Brain microvascular endothelial cell (primary cell): ENCODE measurements around the gene CLDN16.

Experiments
- DNase-seq: peaks from one replicate; pipeline ENCODE4 v3.0.0-alpha.2; 2020
- H3K27ac ChIP-seq: fragments of 250-450 bp; sonication (Bioruptor Pico); 2 replicates; pipeline ENCODE4 v1.5.1; 2020; ENCODE audit warnings: mild to moderate bottlenecking, moderate library complexity
- H3K27me3 ChIP-seq: fragments of 250-450 bp; sonication (Bioruptor Pico); replicated peaks from 2 replicates; pipeline ENCODE4 v1.5.1; 2020; ENCODE audit warnings: mild to moderate bottlenecking
- H3K36me3 ChIP-seq: fragments of 250-450 bp; sonication (Bioruptor Pico); replicated peaks from 2 replicates; pipeline ENCODE4 v1.5.1; 2020; ENCODE audit warnings: mild to moderate bottlenecking
- H3K4me3 ChIP-seq: 2 replicates; pipeline ENCODE4 v1.5.1; 2011; ENCODE audit warnings: low read depth, mild to moderate bottlenecking, control low read depth, low read length, moderate library complexity
- in situ Hi-C: cut with HindIII; loops from 2 replicates; pipeline ENCODE4 v1.10.0; 2017; ENCODE audit warnings: low sequenced_read_pairs, low pct_ligation_motif_present
- TF ChIP-seq, protein P1 (sequence below): IDR thresholded peaks from 2 replicates; pipeline ENCODE4 v1.5.1; 2011; ENCODE audit warnings: low read depth, mild to moderate bottlenecking, moderate library complexity, low read length, control low read depth, inconsistent platforms; ENCODE audit errors: missing control alignments

CLDN16 gene

DNA sequence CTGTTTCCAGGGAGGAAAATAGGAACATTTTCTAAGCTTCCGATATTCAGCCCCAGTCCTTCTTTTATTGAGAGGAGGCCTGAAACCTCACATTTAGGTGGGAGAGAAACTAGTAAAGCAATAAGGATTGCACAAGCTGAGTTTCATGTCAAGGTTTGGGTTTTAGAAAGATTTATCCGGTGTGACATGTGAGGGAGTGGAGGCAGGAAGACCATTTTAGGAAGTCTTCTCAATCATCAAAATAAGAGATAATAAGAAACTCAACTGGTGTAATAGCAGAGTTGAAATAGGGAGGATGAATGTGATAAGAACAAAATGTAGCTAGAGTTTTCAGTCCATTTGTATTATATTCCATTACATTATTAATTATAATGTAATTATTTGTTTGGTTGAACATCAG is 27.7 kb upstream of the CLDN16 start:
- Histone ChIP-seq H3K27ac (no peak overlapping the region), H3K36me3 (no peaks in the 10 kb centered on the region), H3K4me3 (no peak overlapping the region), H3K27me3 (no peaks in the 10 kb centered on the region)
- no peak for DNase-seq
- TF ChIP-seq, protein P1, sequence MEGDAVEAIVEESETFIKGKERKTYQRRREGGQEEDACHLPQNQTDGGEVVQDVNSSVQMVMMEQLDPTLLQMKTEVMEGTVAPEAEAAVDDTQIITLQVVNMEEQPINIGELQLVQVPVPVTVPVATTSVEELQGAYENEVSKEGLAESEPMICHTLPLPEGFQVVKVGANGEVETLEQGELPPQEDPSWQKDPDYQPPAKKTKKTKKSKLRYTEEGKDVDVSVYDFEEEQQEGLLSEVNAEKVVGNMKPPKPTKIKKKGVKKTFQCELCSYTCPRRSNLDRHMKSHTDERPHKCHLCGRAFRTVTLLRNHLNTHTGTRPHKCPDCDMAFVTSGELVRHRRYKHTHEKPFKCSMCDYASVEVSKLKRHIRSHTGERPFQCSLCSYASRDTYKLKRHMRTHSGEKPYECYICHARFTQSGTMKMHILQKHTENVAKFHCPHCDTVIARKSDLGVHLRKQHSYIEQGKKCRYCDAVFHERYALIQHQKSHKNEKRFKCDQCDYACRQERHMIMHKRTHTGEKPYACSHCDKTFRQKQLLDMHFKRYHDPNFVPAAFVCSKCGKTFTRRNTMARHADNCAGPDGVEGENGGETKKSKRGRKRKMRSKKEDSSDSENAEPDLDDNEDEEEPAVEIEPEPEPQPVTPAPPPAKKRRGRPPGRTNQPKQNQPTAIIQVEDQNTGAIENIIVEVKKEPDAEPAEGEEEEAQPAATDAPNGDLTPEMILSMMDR, result no peak
- in situ Hi-C loops, result no loop called here

DNA sequence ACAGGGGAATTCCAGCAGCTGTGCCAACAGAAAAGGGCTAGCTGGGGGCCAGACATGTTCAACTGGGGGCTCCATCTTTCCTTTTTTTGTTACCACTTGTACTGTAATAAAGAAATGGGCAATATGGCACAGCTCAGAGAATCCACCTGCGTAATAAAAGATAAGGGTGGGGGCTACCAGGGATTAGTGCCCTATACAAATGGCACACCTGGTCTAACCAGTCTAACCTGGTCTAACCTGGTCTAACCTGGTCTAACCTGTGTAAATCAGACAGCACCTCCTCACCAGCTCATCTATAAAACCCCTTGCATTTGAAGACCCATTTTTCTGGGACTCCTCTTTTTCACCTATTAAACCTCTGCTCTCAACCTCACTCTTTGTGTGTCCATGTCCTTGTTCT is 26.2 kb upstream of the CLDN16 start:
- TF ChIP-seq, protein P1, result no peak
- H3K27me3 ChIP-seq, result no peaks in the 10 kb centered on the region
- H3K4me3 ChIP-seq, result no peak overlapping the region
- in situ Hi-C loops, result no loop called here
- no peaks in the 10 kb centered on the region for H3K36me3 ChIP-seq
- no peak for DNase-seq
- no peak overlapping the region for H3K27ac ChIP-seq

DNA sequence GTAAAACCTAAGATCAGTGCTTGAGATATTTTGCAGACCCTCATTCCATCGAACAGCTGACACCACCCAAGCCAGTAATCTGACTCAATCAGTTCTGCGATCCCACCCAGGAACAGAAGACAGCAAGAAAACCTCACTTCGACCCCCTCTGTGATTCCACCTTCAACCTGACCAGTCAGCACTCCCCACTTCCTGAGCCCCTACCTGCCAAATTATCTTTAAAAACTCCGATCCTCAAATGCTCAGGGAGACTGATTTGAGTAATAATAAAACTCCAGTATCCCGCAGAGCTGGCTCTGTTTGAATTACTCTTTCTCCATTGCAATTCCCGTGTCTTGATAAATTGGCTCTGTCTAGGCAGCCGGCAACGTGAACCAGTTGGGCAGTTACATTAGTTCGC is 25.7 kb upstream of the CLDN16 start:
- H3K27me3 ChIP-seq, result no peaks in the 10 kb centered on the region
- H3K36me3 ChIP-seq, result no peaks in the 10 kb centered on the region
- TF ChIP-seq, protein P1, result no peak
- H3K27ac ChIP-seq, result no peak overlapping the region
- no peak overlapping the region for H3K4me3 ChIP-seq
- in situ Hi-C loops, result no loop called here
- DNase-seq, result no peak

DNA sequence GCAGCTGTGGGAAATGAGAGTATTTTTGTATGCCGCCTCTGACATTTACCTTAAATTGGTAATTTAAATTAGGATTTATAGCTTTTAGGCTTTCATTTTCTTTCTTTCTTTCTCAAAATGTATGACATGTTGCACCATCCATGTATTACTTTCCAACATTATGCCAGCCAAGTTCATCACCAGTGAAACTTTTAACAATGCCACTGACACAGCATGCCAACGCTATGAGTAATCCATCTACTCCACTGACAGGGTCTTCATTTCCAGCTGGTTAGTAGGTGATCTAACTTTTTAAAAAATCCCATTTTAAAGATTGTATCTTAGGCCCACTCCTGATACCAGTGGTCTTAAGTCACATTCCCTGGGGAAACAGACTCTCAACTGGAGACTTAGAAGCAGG is 21.8 kb upstream of the CLDN16 start:
- Histone ChIP-seq H3K27ac (no peak overlapping the region), H3K4me3 (no peak overlapping the region), H3K27me3 (no peaks in the 10 kb centered on the region), H3K36me3 (no peaks in the 10 kb centered on the region)
- DNase-seq, result no peak
- TF ChIP-seq, protein P1, result no peak
- in situ Hi-C loops, result no loop called here

DNA sequence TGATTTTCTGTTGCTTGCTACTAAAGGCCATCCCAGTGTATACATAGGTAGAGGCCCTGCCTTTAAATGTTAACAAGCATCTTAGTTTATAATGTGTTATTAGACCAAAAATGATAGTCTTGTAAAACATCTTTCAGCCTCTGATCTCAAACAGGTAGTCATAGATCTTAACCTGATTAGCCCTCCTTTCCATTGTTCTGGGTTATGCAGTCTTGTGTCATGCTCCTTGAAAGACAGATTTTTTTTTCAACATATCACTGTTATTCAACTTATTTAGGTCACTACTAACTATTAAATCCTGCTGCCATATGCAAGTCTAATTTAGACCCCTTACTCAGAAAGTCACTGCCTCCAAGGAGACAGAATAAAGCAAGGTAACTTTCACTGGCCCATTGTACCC is 19.1 kb upstream of the CLDN16 start:
- TF ChIP-seq, protein P1, result no peak
- Histone ChIP-seq H3K4me3 (no peak overlapping the region), H3K27ac (no peak overlapping the region), H3K36me3 (no peaks in the 10 kb centered on the region), H3K27me3 (no peaks in the 10 kb centered on the region)
- in situ Hi-C loops, result no loop called here
- no peak for DNase-seq

DNA sequence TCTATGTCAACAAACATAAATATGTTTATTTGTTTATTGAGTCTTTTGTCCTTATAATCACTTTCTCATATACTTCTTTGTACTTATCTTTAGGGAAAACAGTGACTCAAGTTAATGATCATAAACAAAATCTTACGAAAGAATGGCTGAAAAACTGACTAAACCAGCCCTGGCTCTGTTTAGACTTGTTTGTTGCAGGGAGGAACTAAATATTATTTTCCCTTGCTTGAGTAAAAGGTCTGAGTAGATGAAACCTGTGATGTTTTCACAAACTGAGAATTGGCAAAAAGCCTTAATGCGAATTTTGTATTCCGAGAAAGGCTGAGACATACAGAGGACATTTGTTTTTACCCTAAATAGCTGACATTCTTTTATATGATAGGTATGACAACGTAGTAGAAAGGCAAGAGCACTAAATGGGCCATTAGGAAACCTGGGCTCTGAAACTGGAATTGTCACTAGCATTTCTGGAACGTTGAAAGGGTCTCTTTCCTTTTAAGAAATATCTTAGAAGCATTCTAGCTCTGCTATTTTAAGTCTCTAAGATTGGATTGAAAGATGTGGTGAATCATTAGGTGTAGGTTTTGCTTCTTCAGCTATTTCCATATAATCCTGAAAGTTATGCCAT is 18.2 kb upstream of the CLDN16 start:
- in situ Hi-C loops, result no loop called here
- H3K27me3 ChIP-seq, result no peaks in the 10 kb centered on the region
- H3K27ac ChIP-seq, result no peak overlapping the region
- no peak for DNase-seq
- no peak overlapping the region for H3K4me3 ChIP-seq
- TF ChIP-seq, protein P1, result no peak
- no peaks in the 10 kb centered on the region for H3K36me3 ChIP-seq
